ENCODE measurements around the gene CCDC18.

GRCh38 chr1:93178418-93178817, 2.1 kb upstream of the CCDC18 start:
- no peak for TF ChIP-seq CTCF (IDR thresholded peaks at IDR 0.05)
- TF ChIP-seq ZFX (IDR thresholded peaks at IDR 0.05; ENCODE audit: borderline replicate concordance) = no peak
